ENCODE data around the gene GALNT9.

GALNT9 gene

DNA sequence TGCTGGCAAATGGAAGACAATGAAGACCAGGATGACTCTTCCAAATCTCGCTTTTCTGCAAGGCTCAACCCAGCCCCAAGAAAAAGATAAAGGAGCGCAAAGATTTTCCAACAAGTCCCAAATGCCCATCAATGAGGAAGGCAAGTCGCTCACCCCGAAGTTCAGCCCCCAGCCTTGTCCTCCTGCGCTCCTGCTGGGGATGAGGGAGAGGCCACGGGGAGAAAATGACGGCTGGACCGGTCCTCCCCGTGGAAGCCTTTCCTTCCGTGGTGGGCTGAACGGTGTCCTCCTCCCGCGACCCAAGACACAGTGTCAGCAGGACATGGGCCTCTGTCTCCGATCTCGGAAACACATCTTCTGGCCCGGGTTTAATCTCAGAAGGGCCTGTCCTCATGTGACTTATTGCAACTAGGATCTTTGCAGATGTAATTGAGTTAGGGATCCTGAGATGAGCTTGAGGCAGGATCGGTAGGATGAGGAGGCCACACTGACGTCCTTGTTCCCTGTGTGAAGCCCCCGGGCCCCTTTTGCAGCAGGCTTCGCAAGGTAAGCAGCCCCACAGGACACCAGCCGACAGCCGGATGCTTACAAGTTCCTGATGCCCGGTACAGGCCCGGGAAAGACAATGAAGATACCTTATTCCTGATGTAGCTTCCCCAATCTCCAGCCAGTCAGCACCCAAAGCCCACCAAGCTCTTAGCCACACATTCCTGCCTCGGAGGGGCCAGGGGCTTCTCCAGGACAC is 64.2 kb downstream of the GALNT9 start:
- Mint-ChIP-seq H3K36me3 (no peaks in the 10 kb centered on the region), H3K9me3 (no peaks in the 10 kb centered on the region), H3K27me3 (peaks cover 7% of the 10 kb centered on the region), H3K27ac (no peak overlapping the region), H3K4me3 (no peak overlapping the region), H3K4me1 (no peaks in the 10 kb centered on the region)
- no peak for DNase-seq
- CTCF ChIA-PET: no interaction called here

DNA sequence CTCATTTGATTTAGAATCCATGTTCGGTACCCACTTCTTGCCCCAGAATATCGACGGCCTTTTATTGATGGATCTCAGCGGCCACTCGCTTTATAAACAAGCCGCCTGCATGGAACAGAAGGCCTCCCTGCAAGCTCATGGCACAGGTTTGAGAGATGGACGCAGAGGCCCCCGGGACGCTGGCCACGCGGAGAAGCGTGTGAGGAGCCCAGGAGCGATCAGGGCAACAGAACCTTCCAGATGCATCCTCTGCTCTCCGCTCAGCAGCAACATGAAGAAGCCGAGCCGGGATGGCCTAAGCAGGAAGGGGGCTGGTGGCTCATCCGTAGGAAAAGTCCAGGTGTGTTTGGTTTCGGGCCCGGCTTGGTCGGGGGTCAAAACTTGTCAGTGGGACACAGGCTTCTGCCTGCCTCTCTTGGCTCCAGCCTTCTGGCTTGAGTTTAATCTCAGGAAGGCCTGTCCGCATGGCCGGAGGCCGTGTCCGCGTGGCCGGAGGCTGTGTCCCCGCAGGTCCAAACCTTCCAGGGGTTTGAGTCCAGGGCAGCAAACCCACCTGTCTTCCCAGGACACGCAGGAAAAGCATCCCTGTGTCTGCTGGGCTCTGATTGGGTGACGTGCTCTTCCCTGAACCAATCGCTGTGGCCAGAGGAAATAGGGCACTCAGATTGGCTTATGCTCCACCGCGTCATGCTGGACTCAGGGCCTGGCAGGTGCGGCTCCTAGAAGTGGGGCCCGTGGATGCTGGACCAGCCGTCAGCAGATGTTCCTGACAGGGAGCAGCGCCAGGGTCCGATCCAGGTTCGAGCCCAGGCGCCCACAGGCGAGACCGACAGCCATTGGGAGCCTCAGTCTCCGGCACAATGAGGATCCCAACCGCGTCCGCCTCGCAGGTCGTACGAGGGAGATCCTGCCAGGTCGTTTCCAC is 65.0 kb downstream of the GALNT9 start:
- peaks cover 5% of the 10 kb centered on the region for H3K27me3 Mint-ChIP-seq
- no peaks in the 10 kb centered on the region for H3K4me1 Mint-ChIP-seq
- no peak for DNase-seq
- CTCF ChIA-PET: no interaction called here
- no peaks in the 10 kb centered on the region for H3K36me3 Mint-ChIP-seq
- H3K27ac Mint-ChIP-seq: no peak overlapping the region
- H3K9me3 Mint-ChIP-seq: no peaks in the 10 kb centered on the region
- H3K4me3 Mint-ChIP-seq: no peak overlapping the region

DNA sequence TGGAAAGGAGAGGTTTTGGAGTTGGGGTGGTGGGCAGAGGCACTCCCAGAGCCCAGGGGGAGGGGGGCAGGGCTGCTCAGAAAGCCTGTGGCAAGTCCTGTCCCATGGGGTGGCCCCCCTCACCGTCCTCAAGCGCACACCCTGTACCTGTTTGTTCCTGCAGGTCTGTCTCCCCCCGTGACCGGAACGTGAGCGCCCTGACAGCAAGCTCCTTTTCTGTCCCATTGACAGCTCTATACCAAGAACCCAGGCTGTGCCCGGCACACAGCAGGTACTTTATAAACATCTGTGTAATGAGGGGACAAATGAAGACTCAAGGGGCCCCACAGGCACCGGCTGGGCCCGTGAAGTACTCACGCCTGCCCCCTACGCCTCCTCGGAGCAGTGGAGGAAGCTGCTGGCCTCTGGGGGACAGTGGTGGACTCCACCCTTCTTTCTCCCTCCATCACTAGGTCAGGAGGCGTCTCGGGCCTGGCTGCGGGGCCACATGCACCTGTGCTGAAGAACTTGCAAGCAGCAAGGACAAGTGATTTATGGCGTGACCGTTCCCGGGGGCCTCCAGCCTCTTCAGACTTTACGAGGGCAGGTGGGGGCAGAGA is 65.8 kb downstream of the GALNT9 start:
- Mint-ChIP-seq H3K4me3 (no peak overlapping the region), H3K9me3 (no peaks in the 10 kb centered on the region), H3K27ac (no peak overlapping the region), H3K27me3 (peaks cover 5% of the 10 kb centered on the region), H3K4me1 (no peaks in the 10 kb centered on the region), H3K36me3 (no peaks in the 10 kb centered on the region)
- CTCF ChIA-PET: no interaction called here
- DNase-seq: no peak

DNA sequence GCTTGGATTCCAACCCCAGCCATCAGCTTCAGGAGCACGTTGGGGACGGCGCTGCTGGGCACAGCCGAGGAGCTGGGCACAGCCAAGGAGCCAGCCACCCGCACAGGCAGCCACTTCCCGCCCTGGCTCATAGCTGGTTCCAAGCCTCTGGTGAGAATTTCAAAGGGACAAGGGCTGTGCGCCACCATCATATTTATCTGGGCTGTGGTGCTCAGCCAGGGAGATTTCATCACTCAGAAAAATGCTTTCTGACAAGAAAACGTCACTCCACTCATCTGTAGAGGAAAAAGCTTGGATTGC is 66.4 kb downstream of the GALNT9 start:
- no peak for DNase-seq
- Mint-ChIP-seq H3K27ac (no peak overlapping the region), H3K36me3 (no peaks in the 10 kb centered on the region), H3K4me1 (no peaks in the 10 kb centered on the region), H3K27me3 (peaks cover 5% of the 10 kb centered on the region), H3K4me3 (no peak overlapping the region), H3K9me3 (no peaks in the 10 kb centered on the region)
- CTCF ChIA-PET: no interaction called here

- no peaks in the 10 kb centered on the region for H3K36me3 Mint-ChIP-seq
- no peak overlapping the region for H3K4me3 Mint-ChIP-seq
- no peak for DNase-seq
- H3K27me3 Mint-ChIP-seq: peaks cover 5% of the 10 kb centered on the region
- no peaks in the 10 kb centered on the region for H3K4me1 Mint-ChIP-seq
- CTCF ChIA-PET: no interaction called here
- no peaks in the 10 kb centered on the region for H3K9me3 Mint-ChIP-seq
- H3K27ac Mint-ChIP-seq: no peak overlapping the region
These were observed 66.9 kb downstream of the GALNT9 start for GRCh38 chr12:132262256-132263060.

GRCh38 chr12:132261328-132262138 is 67.9 kb downstream of the GALNT9 start:
- Mint-ChIP-seq H3K27me3 (peaks cover 5% of the 10 kb centered on the region), H3K4me3 (no peak overlapping the region), H3K27ac (no peak overlapping the region), H3K4me1 (no peaks in the 10 kb centered on the region), H3K9me3 (no peaks in the 10 kb centered on the region), H3K36me3 (no peaks in the 10 kb centered on the region)
- DNase-seq: no peak
- CTCF ChIA-PET: no interaction called here

GRCh38 chr12:132260721-132261120 is 68.7 kb downstream of the GALNT9 start:
- no peak for DNase-seq
- H3K36me3 Mint-ChIP-seq: no peaks in the 10 kb centered on the region
- CTCF ChIA-PET: interaction anchor here (0.5 kb wide), 1 partner anchor 501 kb away, joined by 3 read pairs; no protein-coding TSS in a partner anchor
- H3K27ac Mint-ChIP-seq: no peak overlapping the region
- H3K9me3 Mint-ChIP-seq: no peaks in the 10 kb centered on the region
- peaks cover 8% of the 10 kb centered on the region for H3K27me3 Mint-ChIP-seq
- no peak overlapping the region for H3K4me3 Mint-ChIP-seq
- no peaks in the 10 kb centered on the region for H3K4me1 Mint-ChIP-seq

- Mint-ChIP-seq H3K27ac (no peak overlapping the region), H3K27me3 (peaks cover 8% of the 10 kb centered on the region), H3K36me3 (no peaks in the 10 kb centered on the region), H3K9me3 (no peaks in the 10 kb centered on the region), H3K4me1 (no peaks in the 10 kb centered on the region), H3K4me3 (no peak overlapping the region)
- DNase-seq: no peak
- CTCF ChIA-PET: interaction anchor here (0.5 kb wide), 1 partner anchor 500 kb away, joined by 3 read pairs; no protein-coding TSS in a partner anchor
These were observed 69.3 kb downstream of the GALNT9 start for GRCh38 chr12:132259872-132260695.

GRCh38 chr12:132259364-132259871 is 70.0 kb downstream of the GALNT9 start:
- Mint-ChIP-seq H3K36me3 (no peaks in the 10 kb centered on the region), H3K27me3 (peaks cover 8% of the 10 kb centered on the region), H3K27ac (no peak overlapping the region), H3K4me3 (no peak overlapping the region), H3K9me3 (no peaks in the 10 kb centered on the region), H3K4me1 (no peaks in the 10 kb centered on the region)
- DNase-seq: no peak
- CTCF ChIA-PET: no interaction called here

DNA sequence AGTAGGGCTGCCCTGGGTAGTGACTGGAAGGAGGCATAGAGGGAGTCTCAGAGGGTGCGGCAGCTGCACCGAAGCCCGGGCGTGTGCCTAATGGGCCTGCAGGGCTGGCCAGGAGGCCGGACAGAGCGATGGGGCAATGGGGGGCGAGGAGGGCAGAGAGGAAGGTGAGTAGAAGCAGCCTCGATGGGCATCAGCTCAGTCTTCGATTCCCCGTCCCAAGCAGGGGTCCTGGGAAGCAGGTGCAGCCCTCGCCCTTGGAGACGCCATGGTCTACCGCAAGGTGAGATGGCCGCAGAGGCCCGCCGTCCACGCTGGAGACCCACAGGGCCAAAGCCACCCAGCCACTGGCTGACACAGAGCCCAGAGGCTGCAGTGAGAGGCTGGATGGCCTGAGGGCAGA is 70.8 kb downstream of the GALNT9 start:
- no peaks in the 10 kb centered on the region for H3K4me1 Mint-ChIP-seq
- CTCF ChIA-PET: no interaction called here
- H3K27me3 Mint-ChIP-seq: peaks cover 8% of the 10 kb centered on the region
- DNase-seq: no peak
- no peak overlapping the region for H3K4me3 Mint-ChIP-seq
- H3K27ac Mint-ChIP-seq: no peak overlapping the region
- H3K36me3 Mint-ChIP-seq: no peaks in the 10 kb centered on the region
- no peaks in the 10 kb centered on the region for H3K9me3 Mint-ChIP-seq

DNA sequence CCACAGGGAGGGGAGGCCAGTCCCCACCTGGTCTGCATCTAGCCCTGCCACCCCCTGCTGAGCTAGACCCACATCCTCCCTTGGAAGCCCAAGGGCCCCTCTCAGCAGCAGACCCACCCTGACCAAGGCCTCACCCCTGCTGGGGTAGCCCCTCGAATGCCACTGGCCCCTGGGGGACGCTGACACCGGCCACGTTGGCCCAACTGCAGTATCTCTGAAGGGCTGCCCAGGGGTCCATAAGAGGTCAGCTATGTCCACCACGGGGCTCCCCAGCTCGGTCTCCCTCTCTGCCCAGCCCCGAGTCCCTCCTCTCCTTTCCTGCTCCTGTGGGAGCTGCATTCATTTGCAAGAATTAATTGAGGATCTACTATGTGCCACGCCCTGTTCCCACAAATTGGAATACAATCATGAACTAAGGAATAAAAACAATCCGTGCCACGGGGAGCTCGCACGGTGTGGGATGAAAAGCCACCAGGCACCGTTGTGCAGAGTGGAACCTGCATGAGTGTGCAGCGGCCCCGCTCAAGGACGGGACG is 71.4 kb downstream of the GALNT9 start:
- Mint-ChIP-seq H3K27ac (no peak overlapping the region), H3K4me3 (no peak overlapping the region)
- CTCF ChIA-PET: no interaction called here

GRCh38 chr12:132257206-132257954 is 72.0 kb downstream of the GALNT9 start:
- Mint-ChIP-seq H3K27ac (no peak overlapping the region), H3K27me3 (peaks cover 8% of the 10 kb centered on the region), H3K36me3 (no peaks in the 10 kb centered on the region), H3K4me3 (no peak overlapping the region), H3K9me3 (no peaks in the 10 kb centered on the region), H3K4me1 (no peaks in the 10 kb centered on the region)
- CTCF ChIA-PET: no interaction called here
- no peak for DNase-seq

More for the DNA sequence above, 71.4 kb downstream of the GALNT9 start:
- peaks cover 8% of the 10 kb centered on the region for H3K27me3 Mint-ChIP-seq
- DNase-seq: no peak
- H3K36me3 Mint-ChIP-seq: no peaks in the 10 kb centered on the region
- no peaks in the 10 kb centered on the region for H3K9me3 Mint-ChIP-seq
- no peaks in the 10 kb centered on the region for H3K4me1 Mint-ChIP-seq
